HG02970 (cell line): ENCODE results near the gene PRDM12.

Experiments
- ATAC-seq: cut with Tn5 transposase; IDR thresholded peaks from one replicate; pipeline ENCODE4 v1.9.1; 2021; ENCODE audit warnings: mild to moderate bottlenecking, moderate library complexity, moderate number of reproducible peaks; ENCODE audit not compliant: unreplicated experiment, low FRiP score

PRDM12 gene

GRCh38 chr9:130687615-130688014, 23.2 kb downstream of the PRDM12 start:
- ATAC-seq = no peak

DNA sequence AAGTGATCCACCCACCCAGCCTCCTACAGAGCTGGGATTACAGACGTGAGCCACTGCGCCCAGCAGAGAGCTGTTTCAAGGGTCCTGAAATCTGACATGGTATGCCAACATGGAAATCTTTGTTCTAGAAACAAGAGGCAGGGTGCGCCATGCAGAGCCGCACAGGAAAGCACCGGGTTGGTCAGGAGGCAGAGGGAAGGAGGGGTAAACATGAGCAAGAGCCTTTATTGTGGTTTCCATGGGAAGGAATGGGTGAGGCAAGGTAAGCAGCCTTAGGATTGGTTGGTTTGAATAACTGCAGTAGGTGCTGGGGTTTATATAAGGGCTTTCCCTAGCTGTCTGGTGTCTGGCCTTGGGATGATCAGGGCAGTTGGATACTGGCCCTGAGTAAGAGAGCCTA, 23.7 kb downstream of the PRDM12 start:
- ATAC-seq = no peak

- no peak for ATAC-seq
These were observed 25.2 kb downstream of the PRDM12 start for GRCh38 chr9:130689572-130689936.

DNA sequence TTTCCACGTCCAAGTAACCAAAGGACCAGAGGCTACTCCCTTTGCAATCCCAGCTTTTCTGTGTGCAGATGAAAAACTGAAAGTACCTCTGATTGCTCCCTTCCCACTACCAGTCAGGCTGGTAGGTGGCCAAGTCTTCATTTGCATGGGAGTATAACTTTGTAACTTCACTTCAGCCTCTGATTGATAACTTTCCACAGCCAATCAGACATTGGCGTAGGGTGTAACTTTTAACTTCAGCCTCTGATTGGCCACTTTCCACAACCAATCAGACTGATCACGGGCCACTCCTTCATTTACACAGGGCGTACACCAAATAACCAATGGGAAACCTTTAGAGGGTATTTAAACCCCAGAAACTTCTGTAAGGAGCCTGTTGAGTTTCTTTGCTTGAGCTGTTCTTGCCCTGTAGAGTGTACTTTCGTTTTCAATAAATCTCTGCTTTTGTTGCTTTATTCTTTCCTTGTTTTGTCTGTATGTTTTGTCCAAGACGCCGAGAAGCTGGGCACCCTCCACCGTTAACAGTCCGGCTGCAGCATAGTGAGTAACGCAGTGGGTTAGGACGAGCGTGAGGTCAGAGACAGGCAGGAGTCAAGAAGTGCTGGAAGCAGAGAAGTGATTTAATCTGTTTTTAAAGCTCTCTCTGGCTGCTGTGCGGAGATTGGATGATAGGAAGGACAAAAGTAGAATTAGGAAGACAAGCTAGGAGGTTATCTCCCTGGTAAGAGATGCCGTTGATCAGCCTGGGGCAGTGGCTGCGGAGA, 25.7 kb downstream of the PRDM12 start:
- ATAC-seq = no peak

- ATAC-seq = no peak
These were observed 27.9 kb downstream of the PRDM12 start for GRCh38 chr9:130692321-130692720.

GRCh38 chr9:130693101-130693425, 28.7 kb downstream of the PRDM12 start:
- ATAC-seq = no peak

GRCh38 chr9:130693426-130694191, 29.2 kb downstream of the PRDM12 start, which contains the start of gene EXOSC2:
TSS of gene EXOSC2 (plus strand) at chr9:130693780. CDS start at chr9:130693792, 12 bp downstream.
- ATAC-seq = peak; percentile 84

DNA sequence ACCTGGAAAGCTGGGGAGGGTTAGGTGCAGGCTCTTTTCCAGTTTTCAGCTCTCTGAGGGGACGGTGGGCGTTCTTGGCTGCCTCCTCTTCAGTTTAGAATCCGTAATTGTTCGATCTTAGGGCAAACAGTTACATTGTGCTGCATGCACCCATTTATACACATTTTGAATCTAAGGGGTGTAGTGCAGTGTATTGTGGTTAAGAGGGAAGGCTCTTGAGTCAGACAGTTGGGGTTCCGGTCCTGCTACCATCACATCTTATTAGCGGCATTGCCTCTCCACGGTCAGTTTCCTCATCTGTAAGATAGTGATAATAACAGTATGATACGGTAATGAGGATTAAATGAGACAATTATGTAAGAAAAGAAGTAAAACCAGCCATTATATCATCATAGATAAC, 29.8 kb downstream of the PRDM12 start:
- ATAC-seq = no peak

DNA sequence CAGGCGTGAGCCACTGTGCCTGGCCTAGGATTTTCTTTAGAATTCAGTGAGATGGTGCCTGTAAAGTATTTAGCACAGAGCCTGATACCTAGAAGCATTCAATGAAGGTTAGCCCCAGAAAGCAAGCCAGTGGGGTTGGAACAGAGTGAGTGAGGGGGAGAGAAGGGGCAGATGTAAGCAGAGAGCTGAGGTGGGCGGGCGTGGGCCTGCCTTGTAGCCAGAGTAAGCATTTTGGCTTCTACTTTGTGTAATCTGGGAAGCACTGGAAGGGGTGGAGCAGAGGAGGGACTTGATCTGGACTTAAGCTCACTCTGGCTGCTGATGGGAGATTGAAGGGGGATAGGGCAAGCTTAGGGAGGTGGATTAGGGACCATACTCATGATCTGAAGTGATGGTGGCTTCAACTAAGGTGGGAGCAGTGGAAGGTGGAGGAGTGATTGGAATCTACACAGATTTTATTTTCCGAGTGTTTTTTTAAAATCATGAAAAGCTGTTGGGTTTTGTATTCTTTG, 31.8 kb downstream of the PRDM12 start:
- no peak for ATAC-seq

GRCh38 chr9:130696996-130697395, 32.6 kb downstream of the PRDM12 start:
- ATAC-seq = no peak

DNA sequence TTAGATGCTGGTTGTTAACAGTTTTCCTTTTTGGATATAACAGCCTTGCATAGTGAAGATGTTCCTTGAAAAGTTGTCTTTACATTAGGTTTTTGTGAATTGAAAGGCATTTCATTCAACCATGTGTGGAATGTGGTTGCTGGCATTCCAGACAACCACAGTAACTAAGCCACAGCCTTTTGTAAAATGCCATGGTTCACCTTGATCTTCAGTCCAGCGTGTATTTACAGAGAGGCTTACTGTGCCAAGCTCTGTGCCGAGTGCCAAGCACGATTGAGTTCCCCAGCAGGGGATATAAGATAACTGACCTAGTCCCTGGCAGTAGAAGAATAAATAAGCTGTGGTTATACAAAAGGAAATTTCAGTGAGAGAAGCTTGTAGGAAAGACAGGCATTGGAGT, 34.1 kb downstream of the PRDM12 start:
- ATAC-seq = no peak

GRCh38 chr9:130699047-130699446, 34.7 kb downstream of the PRDM12 start:
- no peak for ATAC-seq

- ATAC-seq = no peak
These were observed 36.9 kb downstream of the PRDM12 start for GRCh38 chr9:130701059-130702022.

DNA sequence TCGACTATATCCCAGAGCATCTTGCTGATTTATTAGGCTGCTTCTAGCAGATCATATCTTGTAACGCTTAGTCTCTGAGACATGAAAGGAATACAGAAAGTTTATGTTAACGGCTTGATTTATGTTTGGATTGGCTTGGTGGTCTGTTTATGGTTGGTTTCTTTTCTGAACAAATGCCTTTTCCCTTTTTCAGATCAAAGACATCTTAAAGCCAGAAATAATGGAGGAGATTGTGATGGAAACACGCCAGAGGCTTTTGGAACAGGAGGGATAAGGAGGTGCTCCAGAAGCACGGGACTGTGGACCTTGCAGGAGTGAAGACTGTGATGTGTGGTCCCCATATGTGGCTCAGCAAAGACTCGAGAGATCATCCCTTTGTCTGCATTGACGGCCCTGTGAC, 39.1 kb downstream of the PRDM12 start:
- ATAC-seq = no peak

DNA sequence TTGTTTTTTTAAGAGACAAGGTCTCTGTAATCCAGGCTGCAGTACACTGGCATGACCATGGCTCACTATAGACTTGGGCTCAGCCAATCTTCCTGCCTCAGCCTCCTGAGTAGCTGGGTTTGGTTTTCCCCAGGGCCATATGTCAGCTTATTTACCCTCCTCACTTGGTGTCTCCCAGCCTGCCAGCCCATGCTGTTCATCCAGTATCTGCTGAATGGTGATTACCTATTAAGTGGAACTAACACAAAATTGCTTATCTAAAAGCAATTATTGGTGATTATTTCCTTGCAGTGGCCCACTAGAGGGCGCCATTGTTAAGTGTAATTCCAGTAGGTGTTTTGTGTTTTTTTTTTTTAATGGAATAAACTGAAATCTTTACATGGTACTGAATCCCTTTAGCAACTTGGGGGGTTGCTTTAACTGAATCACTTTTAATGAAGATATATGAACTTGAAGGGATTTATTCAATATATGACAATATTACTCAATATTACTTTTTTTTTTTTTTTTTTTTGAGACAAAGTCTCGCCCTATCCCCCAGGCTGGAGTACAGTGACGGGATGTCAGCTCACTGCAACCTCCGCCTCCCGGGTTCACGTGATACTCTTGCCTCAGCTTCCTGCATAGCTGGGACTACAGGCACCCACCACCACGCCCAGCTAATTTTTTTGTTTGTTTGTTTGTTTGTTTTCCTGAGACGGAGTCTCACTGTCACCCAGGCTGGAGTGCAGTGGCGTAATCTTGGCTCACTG, 43.0 kb downstream of the PRDM12 start:
- no peak for ATAC-seq

- no peak for ATAC-seq
These were observed 46.5 kb downstream of the PRDM12 start for GRCh38 chr9:130710822-130711352.

DNA sequence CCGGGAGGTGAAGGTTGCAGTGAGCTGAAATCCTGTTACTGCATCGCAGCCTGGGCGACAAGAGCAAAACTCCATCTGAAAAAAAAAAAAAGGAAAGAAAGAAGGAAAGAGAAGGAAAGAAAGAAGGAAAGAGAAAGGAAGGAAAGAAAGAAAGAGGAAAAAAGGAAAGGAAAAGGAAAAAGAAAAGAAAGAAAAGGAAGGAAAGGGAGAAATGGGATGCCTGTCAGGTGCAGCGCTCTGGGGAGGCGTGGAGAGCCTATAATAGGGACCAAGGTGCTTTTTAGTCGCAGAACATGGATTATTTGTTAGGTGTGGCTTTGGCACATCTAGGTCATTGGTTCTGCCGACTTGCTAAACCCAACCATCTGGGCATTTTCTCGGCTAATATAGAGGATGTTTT, 47.1 kb downstream of the PRDM12 start:
- no peak for ATAC-seq

DNA sequence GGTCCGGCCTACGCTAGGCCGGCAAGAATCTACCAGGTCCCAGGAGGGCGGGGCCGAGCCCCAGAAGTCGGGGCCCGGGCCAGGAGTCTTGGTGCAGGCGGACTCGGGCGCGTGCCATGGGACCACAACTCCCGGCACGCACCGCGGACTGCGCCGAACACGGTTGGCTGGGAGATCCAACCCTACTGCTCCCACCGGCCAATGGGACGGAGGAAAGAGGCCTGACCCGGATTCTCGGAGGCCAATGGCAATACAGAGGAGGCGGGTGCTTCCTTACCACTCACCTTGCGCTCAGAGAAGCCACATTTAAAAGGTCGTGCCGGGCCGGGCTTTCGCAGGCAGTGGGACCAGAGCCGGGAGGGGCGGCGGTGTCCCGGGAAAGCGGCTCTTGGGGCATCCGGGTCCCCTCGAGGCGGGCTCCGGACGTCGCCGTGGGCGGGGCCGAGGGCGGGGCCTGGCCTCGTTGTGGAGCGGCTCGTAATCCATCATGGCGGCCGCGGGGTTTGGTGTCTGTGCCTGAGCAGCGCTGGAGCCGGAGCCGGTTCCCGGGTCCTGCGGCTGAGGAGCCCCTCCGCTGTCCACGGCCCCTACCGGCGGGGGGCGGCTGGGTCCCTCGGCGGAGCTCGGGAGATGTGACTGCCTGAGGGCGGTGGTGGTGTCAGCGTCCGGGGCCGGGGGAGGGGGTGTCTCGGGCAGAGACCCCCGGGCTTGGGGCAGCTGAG, 48.3 kb downstream of the PRDM12 start:
- ATAC-seq = peak; percentile 96
